Stimulated activated CD8-positive, alpha-beta memory T cell treated with anti-CD3 and anti-CD28 coated beads, Interleukin-7, amount 100 ng/mL, for 1 hour (primary cell): ENCODE results near the gene CLDN20.
"Not testable (repeated sequence)": the region's sequence is repeated elsewhere in the genome, so short reads cannot be mapped to it uniquely, and the experiment has no call there.

ENCODE experiments used
- DNase-seq, 2 donors: peaks; one replicate each; pipeline ENCODE4 v3.0.0-alpha.2; 2020; ENCODE audit warnings: low read depth in 2 of 2

The CLDN20 gene

DNA sequence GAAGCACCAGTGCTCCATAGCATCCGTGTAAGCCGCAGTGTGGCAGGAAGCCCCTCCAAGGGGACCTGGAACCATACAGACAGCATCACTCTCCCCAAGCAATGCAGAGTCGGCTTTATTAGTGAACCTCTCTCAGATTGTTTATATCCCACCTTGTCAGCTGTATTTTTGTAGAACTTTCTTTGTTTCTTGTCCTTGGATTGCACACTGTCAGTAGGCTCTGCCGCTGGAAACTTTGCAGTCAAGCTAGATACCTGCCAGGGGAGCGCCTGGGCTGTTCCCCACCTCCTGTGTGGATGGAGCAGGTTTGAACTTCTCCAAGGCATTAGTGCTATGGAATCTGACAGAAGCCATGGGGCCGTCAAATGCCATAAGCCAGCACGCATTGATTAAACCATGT lies 18.6 kb upstream of the CLDN20 start:
- DNase-seq, result no peak

DNA sequence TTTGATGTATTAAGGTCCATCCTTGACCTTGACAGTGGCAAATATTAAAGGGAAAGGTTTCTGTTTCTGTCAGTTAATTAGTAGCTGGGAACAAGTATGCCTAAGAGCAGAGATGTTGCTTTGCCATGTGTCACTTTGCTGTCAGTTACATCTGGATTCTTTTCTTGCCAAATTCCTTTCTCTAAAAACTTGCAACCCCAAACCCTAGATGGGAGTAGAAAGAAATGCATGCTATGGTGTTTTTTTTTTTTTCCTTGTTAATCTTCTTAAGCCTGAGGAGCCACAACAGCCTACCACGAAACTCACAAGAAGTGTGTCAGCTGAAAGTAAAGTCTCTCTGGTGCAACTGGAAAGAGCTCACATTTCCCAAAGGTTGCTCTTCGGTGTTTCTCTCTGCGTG lies 18.0 kb upstream of the CLDN20 start:
- DNase-seq, result no peak

DNA sequence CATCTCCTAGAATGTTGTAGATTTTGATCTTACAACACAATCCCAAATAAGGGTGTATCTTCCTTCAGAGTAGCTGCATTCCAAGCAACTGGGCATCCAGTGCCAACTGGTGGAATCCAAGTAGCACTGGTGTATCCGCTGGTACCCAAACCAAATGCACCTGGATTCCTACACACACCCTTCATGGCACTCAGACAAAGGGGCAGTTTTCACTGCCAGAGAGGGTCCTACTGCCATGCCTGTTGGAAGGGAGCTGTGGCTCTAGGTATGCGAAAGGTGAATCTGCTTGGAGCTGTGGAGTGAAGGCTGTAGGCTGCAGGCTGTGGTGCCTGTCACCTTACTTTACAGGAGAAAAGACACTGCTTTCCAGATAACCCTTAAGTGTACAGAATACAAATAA lies 17.0 kb upstream of the CLDN20 start:
- no peak for DNase-seq

DNA sequence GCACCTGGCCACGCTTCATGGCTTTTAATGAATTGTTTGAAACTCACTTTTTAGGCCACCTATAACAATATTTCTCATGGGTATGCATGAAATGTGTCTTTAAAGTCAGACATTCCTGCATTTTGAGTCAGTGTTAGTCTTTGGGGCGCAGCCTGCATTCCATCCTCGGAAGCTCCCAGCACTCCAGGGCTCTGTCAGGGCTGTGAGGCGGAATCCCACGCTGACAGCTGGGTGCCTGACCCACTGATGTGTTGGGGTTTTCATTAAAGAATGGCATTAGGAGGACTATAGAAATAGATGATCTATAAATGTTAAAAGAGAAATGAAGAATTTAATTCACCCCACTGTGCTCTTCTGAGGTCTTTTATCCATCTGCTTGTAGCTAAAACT lies 16.2 kb upstream of the CLDN20 start:
- no peak for DNase-seq

DNA sequence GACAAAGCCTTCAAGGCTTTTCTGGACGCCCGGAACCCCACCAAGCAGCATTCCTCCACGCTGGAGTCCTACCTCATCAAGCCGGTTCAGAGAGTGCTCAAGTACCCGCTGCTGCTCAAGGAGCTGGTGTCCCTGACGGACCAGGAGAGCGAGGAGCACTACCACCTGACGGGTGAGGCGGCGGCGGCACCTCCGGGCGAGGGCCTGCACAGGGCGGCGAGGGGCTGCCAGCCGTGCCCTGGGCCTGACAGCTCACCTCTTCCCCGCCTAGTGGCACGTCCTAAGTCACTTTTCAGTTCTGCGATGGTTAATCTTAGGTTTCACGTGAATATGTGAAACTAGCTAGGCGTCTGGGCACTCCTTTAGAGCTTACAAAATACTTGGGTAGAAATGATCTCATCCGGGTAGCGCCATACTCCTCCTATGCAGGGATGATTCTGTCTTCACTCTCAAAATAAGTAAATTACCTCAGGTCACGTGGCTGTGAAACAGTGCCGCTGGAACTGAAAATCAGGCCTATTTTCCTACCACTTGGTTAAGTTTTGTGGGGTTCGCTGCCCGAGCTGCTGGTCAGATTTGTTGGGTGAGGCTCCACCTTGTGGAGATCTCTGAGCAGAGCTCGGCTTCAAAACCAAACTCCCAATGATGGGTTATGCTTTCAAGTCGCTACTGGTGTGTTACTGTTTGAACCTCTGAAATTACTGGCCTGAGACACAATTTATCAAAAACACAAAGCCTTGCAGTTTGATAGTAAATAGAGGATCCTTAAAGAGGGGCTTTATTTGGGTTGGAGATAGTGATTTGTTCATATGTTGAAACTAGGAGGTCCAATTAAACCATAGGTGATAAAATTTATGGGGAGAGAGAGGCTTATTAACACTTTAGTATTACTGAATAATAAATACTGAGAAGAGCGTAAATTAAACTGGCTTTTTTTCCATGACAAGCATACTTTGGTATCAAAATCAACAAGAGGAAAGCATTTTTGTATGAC lies 15.5 kb upstream of the CLDN20 start:
- DNase-seq, result no peak

DNA sequence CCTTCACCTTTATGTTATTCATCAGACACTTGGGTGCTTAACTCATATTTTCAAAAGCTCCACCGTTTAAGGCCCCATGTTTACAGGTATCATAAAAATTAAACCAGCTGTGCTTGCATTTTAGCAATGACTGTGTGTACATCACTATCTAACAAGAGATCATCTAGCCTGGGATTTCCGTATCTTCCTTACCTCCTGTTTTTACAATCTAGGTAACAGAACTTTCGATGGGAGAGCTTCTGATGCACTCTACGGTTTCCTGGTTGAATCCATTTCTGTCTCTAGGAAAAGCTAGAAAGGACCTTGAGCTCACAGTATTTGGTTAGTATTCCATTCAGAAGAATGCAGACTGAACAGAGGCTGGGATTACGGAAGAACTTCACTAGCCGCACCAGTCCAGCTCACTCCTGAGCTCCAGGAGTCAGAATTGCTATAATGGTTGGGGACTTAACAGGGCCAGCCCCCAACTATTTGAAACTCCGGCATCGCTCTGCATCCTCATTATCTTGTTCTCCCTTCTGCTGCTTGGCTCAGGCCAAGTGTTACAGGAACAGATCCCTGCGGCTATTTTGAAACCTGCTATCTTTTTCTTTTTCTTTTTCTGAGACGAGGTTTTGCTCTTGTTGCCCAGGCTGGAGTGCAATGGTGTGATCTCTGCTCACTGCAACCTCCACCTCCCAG lies 13.0 kb upstream of the CLDN20 start:
- DNase-seq, result no peak

DNA sequence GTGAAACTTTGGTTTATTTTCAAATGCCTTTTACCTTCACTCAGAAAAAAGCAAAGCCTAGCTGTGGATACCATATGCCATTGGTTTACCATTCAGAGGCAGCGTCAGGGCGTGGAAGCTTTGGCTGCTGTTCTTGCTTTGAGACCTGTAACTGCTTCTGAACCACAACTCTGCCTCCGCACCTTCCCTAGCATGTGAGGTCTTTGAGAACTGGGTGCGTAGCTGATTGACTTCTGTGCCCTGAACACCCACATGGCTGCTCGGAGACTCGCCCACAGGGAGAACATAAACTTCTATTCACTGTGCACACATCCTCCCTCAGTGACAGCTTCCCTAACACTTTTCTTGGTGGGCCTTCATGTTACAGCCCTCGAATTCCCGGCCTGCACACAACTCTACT lies 11.2 kb upstream of the CLDN20 start:
- no peak for DNase-seq

DNA sequence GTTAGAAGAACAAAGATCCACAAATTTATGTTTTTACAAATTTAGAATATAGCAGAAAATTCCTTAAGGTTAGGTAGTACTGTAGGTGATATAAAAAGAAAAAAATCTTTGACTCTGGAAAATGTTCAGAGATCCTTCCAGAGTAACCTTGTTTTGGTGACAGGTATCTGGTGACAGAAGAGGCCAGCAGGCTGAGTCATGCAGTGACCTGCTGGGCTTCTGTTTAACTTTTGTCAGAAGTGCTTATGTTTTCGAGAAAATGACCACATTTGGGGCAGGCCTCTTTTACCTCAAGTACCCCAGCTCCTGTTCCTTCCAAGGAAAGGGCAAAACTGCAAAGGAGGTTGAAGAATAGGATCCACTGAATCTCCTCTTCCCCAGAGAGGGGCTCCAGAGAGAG lies 10.5 kb upstream of the CLDN20 start:
- DNase-seq, result no peak

DNA sequence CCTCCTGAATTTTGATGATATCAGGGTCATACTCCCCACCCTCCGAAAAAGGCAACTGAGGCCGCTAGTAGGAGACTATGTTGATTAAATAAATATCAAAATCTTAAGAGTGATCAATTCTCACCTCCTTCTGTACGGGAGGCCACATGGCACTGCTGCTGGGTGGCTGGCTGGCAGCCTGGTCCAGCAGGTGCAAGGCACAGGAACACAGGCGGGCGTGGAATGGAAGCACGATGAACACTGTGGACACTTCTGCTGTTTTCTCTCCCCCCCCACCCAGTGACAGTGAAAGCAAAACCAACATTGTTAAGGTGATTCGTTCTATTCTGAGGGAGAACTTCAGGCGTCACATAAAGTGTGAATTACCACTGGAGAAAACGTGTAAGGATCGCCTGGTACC lies 9.7 kb upstream of the CLDN20 start:
- DNase-seq, result no peak

DNA sequence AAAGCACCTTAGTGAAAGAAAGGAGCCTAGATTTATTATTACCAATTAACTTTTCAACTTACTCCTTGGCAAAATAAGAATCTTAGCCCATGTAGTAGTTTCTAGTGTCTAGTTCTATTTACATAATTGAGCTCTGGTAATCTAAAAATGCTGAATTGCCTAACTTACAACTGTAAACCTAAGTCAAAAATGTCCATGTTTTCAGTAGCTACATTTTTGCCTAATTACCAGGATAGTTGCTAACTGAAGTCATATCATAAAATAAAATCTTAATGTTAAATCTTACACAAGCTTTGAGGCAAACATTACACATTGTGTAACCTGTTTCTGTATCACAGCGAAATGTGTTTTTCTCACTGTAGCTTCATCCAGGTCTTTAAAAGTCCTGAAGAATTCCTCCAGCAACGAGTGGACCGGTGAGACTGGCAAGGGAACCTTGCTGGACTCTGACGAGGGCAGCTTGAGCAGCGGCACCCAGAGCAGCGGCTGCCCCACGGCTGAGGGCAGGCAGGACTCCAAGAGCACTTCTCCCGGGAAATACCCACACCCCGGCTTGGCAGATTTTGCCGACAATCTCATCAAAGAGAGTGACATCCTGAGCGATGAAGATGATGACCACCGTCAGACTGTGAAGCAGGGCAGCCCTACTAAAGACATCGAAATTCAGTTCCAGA lies 7.6 kb upstream of the CLDN20 start:
- no peak for DNase-seq

DNA sequence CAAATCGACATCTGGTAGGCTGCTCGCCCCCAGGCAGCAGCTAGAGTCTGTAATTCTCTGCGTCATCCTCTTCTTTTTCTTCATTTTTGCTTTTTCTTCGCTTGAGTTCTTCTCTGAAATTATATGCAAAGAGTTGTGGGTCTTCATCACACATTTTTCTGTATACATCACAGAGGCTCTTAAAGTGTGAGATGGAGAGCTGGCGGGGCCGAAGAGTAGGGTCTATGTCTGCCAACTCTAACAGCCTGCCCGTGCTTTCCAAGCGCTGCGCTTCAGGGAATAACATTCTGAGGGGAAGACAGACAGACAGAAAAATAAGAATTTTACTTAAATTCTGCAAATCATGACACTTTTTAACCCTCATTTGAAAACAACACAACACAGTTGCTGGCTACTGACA lies 6.0 kb upstream of the CLDN20 start:
- DNase-seq, result no peak

DNA sequence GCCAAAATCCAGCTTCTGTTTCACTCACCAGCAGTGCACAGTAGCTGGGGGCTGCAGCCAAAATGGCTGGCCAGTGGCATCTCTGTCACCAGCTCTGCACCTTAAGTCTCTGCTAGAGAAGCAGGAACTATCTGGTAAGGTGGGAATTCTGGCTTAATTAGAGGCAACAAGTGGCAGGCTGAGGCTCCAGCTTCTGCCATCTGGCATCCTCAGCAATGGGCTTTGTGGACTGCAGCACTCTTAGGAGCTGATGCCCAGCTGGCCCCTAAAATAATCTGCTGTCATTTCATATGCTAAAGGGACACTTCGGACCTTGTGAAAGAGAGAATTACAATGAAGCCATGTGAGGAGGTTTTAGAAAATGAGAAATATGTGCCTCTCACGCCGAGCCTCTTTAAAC lies 4.6 kb upstream of the CLDN20 start:
- DNase-seq, result no peak

DNA sequence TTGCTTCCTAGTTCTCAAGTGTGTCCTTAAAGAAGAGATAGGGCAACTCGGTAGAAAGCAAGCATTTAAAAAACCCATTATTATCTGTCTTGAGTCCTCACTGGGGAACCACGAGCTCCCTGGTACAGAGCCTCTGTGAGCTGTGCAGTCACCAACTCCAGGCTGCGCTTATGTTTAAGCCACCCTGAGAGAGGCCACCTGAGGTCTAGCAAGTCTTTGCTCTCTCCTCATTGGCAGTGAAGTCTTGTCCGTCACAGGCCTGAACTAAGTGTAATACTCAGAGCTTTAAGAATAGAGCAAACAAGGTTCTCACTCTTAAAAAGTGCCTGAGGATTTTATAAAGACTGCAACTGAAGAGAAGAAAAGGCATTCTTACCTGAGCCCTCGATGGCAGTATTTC lies 3.9 kb upstream of the CLDN20 start:
- no peak for DNase-seq

DNA sequence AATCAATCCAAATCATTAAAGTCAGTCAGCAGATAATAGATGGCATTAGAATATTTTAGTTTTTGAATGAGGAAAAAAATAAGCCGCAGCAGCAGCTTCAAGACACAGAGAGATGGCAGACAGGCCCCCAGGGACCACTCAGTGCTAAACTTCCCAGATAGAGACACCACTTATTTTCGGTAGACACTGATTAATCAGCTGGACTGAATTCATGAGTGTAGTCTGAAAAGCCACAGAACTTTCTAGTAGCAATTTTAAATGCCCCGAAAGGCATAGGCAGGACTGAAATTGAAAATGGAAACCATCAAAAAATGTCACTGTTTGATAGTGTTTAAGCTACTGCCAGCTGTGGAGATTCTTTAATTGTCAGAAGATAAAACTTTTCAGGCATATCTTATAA lies 3.1 kb upstream of the CLDN20 start:
- DNase-seq, result no peak

DNA sequence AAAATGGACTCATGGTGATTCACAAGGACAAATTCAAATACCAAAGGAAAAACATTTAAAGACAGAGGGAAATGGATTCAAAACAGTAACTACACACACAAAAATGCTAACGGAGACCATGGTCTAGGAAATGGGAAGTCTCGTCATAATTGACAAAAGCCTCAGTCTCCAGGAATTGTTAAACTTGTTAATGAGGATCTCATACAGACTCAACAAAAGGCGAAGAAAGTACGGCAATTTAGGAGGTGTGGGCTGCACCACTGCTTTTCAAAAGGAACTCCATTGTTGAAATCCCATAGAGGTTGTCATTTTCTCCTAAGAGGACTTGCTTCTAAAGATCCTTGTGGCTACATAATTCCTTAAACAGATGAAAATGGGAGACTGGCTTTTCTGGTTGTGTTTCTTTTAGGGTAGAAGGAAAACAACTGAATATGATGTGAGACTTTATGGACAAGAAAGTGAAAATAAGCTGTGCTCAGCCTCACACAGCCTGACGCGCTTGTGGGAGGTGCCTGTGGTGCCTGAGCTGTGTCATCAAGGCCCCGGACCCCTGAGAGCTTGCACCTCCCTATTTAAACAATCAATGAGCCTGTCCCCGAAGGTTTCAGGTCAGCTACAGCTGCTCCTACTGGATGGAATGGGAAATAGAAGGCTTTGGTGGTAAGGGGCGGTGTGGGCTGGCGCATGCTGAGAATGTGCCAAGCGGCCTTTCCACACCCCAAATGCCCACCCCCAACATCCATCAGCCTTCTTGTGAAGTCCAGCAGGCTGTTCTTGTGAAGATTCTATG lies 2.5 kb upstream of the CLDN20 start:
- DNase-seq, result no peak

DNA sequence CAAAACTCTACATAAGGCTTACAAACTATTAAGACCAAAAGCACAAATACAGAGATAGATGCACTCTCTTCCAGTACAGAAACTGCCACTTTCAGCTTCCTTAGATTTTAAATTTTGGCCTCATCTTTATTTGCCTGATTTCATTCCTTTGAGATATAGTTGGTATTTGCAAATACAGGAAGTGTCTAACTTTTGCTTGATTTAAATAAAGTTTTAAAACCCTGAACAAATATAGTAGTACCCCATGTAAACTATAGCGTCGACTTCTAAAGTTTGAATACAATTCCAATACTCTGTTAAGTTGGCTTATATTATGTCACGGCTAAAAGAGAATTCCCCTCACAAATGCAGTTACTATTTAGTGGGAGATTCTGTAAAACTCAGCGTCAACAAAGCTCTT lies 1.2 kb upstream of the CLDN20 start:
- DNase-seq, result no peak

DNA sequence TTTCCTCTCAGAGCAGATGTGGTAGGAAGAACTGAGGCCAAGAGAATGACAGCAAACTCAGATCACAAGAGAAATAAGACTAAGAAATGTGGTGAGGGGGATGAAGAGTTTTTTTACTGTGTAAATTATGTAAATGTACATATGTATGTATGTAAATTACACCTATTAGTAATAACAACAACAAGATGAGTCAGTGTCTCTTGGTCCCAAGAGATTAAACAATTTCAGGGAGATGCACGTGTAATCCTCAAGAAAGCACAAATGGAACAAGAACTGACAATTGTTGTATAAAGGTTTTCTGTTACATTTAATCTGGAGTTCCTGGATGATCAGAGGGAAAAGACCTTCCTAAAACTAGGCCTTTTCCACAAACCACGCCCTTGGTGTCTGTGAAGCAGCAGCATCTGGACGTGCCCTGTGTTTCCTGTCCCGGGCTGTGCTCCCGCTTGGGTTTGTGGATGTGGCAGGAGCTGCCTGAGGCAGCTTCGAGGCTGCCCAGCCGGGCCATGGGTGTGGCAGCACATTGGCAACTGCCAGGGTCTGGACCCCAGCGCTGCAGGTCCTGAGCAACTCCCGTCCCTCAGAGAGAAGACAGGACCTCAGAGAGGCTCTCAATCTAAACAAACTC lies 994 bp downstream of the CLDN20 start:
- no peak for DNase-seq

DNA sequence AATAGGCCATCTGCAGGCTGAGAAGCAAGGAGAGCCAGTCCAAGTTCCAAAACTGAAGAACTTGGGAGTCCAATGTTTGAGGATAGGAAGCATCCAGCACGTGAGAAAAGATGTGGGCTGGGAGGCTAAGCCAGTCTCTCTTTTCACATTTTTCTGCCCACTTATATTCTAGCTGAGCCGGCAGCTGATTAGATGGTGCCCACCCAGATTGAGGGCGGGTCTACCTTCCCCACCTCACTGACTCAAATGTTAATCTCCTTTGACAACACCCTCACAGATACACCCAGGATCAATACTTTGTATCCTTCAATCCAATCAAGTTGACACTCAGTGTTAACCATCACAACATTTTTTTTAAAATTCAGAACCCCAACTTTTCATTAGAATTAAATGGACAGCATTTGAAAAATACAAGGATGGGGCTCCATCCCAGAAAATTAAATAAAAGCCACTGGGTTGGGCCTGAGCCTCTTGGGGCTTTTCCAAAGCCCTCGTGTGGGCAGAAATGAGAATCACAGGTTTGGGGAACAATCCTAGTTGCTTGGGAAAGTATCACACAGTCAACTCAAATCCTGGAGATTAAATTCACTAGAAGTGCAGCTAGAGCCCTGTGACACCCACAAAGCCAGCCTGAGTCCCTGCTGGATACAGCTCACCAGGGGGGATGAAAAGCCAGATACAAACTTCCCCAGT lies 2.2 kb downstream of the CLDN20 start:
- no peak for DNase-seq

DNA sequence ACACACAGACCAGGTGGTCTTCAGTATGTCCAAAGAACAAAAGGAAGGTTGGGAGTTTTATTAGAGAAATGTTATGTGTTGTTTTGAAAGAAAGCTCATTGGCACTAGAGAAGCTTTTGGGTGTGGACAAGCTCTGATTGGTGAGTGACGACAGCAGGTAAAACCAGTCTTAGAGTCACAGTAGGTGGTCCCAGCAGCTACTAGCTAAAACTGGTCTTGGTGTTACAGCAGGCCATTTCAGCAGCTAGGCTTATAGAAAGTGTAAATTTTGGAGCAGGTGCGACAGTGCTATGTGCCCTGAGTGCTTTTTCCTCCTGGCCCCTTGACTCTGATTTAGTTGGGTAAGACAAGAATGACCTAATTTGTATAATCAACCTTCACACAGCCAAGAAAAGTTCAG lies 3.6 kb downstream of the CLDN20 start:
- no peak for DNase-seq

DNA sequence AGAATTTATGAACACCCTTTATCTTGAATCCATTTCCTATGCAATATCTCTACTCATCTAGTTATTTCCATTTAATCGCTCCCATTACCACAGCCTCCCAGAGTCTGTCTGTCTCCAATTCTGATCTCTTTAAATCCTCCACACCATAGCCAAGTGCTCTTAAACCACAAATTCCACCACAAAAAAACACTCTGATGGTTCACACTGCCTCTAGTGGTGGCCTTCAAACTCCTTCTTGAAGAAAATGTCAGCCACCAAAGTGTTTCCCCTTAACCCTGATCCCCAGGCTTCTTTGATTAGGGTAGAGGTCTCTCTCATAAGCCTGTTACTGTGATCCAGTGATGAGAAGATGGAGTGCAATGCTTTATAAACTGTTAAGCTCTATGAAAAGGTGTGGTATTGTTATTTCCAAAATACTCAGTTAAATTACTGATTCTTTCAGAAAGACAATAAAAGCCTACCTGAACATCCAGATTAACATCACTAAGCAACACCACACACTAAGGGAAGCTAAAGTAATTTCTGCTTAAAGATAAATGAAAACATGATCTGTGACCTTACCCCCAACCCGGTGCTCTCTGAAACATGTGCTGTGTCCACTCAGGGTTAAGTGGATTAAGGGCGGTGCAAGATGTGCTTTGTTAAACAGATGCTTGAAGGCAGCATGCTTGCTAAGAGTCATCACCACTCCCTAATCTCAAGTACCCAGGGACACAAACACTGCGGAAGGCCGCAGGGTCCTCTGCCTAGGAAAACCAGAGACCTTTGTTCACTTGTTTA lies 4.5 kb downstream of the CLDN20 start:
- not testable (repeated sequence) for DNase-seq
